ENCODE results near the gene OR11A1. TPM values are rescaled to one million over a fixed set of nuclear protein-coding genes. Genes with fewer than 3 reads are reported as not detected.

The OR11A1 gene
- total and polyA plus RNA-seq, 2 experiments from 2014 or later = not detected

- DNase-seq (ENCODE audit: low spot score) = no peak
- no peak overlapping the region for H2AFZ ChIP-seq
These were observed 68.3 kb downstream of the OR11A1 start for GRCh38 chr6:29388533-29388932.

GRCh38 chr6:29376003-29376402 is 80.9 kb downstream of the OR11A1 start:
- no peaks in the 10 kb centered on the region for H3K9me2 ChIP-seq (replicated peaks; ENCODE audit: insufficient read depth)
- H3K4me1 ChIP-seq (ENCODE audit: insufficient read depth) = no peaks in the 10 kb centered on the region
- DNase-seq (ENCODE audit: low spot score) = peak; percentile 26
- no peak overlapping the region for H2AFZ ChIP-seq
- H3K4me2 ChIP-seq = no peak overlapping the region
- H3K27me3 ChIP-seq = no peaks in the 10 kb centered on the region
- H3K79me2 ChIP-seq = no peaks in the 10 kb centered on the region
- H4K20me1 ChIP-seq (ENCODE audit: insufficient read depth, poor library complexity, severe bottlenecking) = no peaks in the 10 kb centered on the region
- no peaks in the 10 kb centered on the region for H3K36me3 ChIP-seq (replicated peaks; ENCODE audit: insufficient read depth, low read depth)
- H3K27ac ChIP-seq = no peak overlapping the region
- H3K4me3 ChIP-seq = no peak overlapping the region
- H3K9me3 ChIP-seq (ENCODE audit: low read depth) = no peaks in the 10 kb centered on the region
- TF ChIP-seq CTCF (IDR thresholded peaks at IDR 0.05; ENCODE audit: poor library complexity) = peak; percentile 36
- TF ChIP-seq EZH2phosphoT487 (IDR thresholded peaks at IDR 0.05; ENCODE audit: low read depth, severe bottlenecking, unreplicated experiment) = no peak
- TF ChIP-seq EZH2 (IDR thresholded peaks at IDR 0.05; ENCODE audit: borderline replicate concordance) = no peak

More at GRCh38 chr6:29388533-29388932, 68.3 kb downstream of the OR11A1 start:
- Histone ChIP-seq H3K4me2 (no peak overlapping the region), H3K4me3 (no peak overlapping the region), H3K27ac (no peak overlapping the region), H3K27me3 (peaks cover 6% of the 10 kb centered on the region), H3K79me2 (no peaks in the 10 kb centered on the region), H3K36me3 (replicated peaks; ENCODE audit: insufficient read depth, low read depth) (no peaks in the 10 kb centered on the region), H3K9me3 (ENCODE audit: low read depth) (no peaks in the 10 kb centered on the region), H3K4me1 (ENCODE audit: insufficient read depth) (no peaks in the 10 kb centered on the region), H4K20me1 (ENCODE audit: insufficient read depth, poor library complexity, severe bottlenecking) (no peaks in the 10 kb centered on the region), H3K9me2 (replicated peaks; ENCODE audit: insufficient read depth) (no peaks in the 10 kb centered on the region)
- WGBS (ENCODE audit: low lambda C conversion rate, missing lambda C conversion rate) = 66% methylated on average over 4 of the region's 4 CpGs
- TF ChIP-seq CTCF (IDR thresholded peaks at IDR 0.05; ENCODE audit: poor library complexity) (no peak), EZH2 (IDR thresholded peaks at IDR 0.05; ENCODE audit: borderline replicate concordance) (no peak), EZH2phosphoT487 (IDR thresholded peaks at IDR 0.05; ENCODE audit: low read depth, severe bottlenecking, unreplicated experiment) (no peak)

Other genes starting within 250 kb of the OR11A1 start
- gene OR14J1, start 155.4 kb downstream of the OR11A1 start, total RNA-seq = not detected in 2 replicates
- gene OR14J1, start 155.4 kb downstream of the OR11A1 start, polyA plus RNA-seq = not detected in 2 replicates
- not detected in 2 replicates for gene OR5V1, start 88.2 kb downstream of the OR11A1 start, total RNA-seq
- gene OR5V1, start 88.2 kb downstream of the OR11A1 start, polyA plus RNA-seq = not detected in 2 replicates
- not detected in 2 replicates for gene OR12D3, start 81.8 kb downstream of the OR11A1 start, total RNA-seq
- not detected in 2 replicates for gene OR12D3, start 81.8 kb downstream of the OR11A1 start, polyA plus RNA-seq
- not detected in 2 replicates for gene OR12D2, start 61.4 kb downstream of the OR11A1 start, total RNA-seq
- gene OR12D2, start 61.4 kb downstream of the OR11A1 start, polyA plus RNA-seq = not detected in 2 replicates
- not detected in 2 replicates for gene OR12D1, start 42.1 kb downstream of the OR11A1 start, total RNA-seq
- not detected in 2 replicates for gene OR12D1, start 42.1 kb downstream of the OR11A1 start, polyA plus RNA-seq
- not detected in 2 replicates for gene OR10C1, start 17.8 kb downstream of the OR11A1 start, total RNA-seq
- not detected in 2 replicates for gene OR10C1, start 17.8 kb downstream of the OR11A1 start, polyA plus RNA-seq
- not detected in 2 replicates for gene OR2H1, start 84 bp upstream of the OR11A1 start, total RNA-seq
- not detected in 2 replicates for gene OR2H1, start 84 bp upstream of the OR11A1 start, polyA plus RNA-seq
- not detected in 2 replicates for gene MAS1L, start 30.9 kb upstream of the OR11A1 start, total RNA-seq
- gene MAS1L, start 30.9 kb upstream of the OR11A1 start, polyA plus RNA-seq = not detected in 2 replicates
- gene UBD, start 102.7 kb upstream of the OR11A1 start, total RNA-seq = 99.5 and 154 TPM in 2 replicates
- 124 and 158 TPM in 2 replicates for gene UBD, start 102.7 kb upstream of the OR11A1 start, polyA plus RNA-seq
- gene OR2H2, start 128.1 kb upstream of the OR11A1 start, total RNA-seq = not detected in 2 replicates
- not detected in 2 replicates for gene OR2H2, start 128.1 kb upstream of the OR11A1 start, polyA plus RNA-seq
- gene GABBR1, start 176.1 kb upstream of the OR11A1 start, total RNA-seq = 7.0 and 11.3 TPM in 2 replicates
- gene GABBR1, start 176.1 kb upstream of the OR11A1 start, polyA plus RNA-seq = 9.9 and 21.3 TPM in 2 replicates
- gene MOG, start 200.0 kb upstream of the OR11A1 start, total RNA-seq = not detected in 2 replicates
- gene MOG, start 200.0 kb upstream of the OR11A1 start, polyA plus RNA-seq = not detected in 2 replicates
- not detected in 2 replicates for gene ZFP57, start 224.1 kb upstream of the OR11A1 start, total RNA-seq
- gene ZFP57, start 224.1 kb upstream of the OR11A1 start, polyA plus RNA-seq = not detected in 2 replicates

Measured in hepatocyte (in vitro differentiated cells).